Activated CD8-positive, alpha-beta memory T cell treated with anti-CD3 and anti-CD28 coated beads for 1 hour (primary cell): ENCODE data around the gene OOSP1.
"Not testable (repeated sequence)": the region's sequence is repeated elsewhere in the genome, so short reads cannot be mapped to it uniquely, and the experiment has no call there.

ENCODE experiments used
- DNase-seq, 2 donors: peaks; one replicate each; pipeline ENCODE4 v3.0.0-alpha.2; 2020; ENCODE audit warnings: low read depth in 1 of 2; ENCODE audit errors: extremely low read depth in 1 of 2

OOSP1 gene

GRCh38 chr11:59960502-59961381 is 22.5 kb downstream of the OOSP1 start:
- DNase-seq, result no peak

DNA sequence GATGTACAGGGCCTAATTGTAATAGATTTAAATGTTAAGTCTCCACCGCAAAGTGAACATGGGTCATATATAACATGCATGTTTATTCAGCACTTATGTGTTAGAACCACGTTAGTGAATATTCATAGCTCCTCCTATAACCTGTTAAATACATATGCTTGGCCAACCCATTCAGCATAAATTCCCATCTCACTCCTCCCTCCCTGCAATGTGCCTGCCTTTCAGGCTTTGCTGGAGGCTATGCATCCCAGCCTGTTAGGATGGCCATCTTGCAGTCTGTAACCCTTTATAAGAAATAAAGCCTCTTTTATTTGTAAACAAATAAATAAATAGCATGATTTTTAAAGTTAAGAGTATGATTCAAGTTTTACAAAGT is 23.9 kb downstream of the OOSP1 start:
- no peak for DNase-seq

GRCh38 chr11:59963733-59964132 is 25.5 kb downstream of the OOSP1 start, which contains the start of gene OOSP4A:
TSS of gene OOSP4A (plus strand) at chr11:59964033. CDS start at chr11:59964033, 0 bp downstream.
- no peak for DNase-seq

DNA sequence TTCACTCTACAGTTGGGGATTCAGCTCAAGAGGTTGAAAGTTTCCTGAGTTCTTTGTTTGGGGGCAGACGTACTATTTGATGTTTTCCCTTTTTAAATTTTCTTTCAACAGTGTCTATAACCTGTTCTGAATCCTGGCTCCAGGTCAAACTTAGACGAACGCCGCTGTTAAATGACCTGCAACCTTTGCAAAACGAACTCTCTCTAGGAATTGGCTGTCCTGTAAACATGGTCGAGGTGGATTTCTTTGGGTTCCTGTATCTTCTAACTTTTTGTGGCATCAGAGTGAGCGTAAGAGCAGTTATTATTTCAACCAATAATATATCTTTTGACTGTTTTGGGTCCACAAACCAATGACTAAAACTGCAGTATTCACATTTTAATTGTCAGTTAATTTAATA is 27.2 kb downstream of the OOSP1 start:
- no peak for DNase-seq

DNA sequence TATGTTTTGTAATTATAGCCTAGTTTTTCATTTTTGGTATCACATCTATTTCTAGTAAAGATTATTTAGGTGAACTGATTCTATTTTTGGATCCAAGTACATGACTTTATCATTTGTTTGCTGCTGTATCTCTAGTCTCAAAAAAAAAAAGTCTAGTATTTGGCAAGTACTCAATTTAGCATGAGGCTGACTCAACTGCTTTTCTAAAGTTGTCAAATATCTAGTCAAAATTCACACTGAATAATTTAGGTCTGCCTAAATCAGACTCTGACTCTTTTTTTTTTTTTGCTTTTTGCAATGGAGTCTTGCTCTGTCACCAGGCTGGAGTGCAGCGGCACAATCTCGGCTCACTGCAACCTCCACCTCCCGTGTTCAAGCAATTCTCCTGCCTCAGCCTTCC is 28.0 kb downstream of the OOSP1 start:
- DNase-seq, result no peak

DNA sequence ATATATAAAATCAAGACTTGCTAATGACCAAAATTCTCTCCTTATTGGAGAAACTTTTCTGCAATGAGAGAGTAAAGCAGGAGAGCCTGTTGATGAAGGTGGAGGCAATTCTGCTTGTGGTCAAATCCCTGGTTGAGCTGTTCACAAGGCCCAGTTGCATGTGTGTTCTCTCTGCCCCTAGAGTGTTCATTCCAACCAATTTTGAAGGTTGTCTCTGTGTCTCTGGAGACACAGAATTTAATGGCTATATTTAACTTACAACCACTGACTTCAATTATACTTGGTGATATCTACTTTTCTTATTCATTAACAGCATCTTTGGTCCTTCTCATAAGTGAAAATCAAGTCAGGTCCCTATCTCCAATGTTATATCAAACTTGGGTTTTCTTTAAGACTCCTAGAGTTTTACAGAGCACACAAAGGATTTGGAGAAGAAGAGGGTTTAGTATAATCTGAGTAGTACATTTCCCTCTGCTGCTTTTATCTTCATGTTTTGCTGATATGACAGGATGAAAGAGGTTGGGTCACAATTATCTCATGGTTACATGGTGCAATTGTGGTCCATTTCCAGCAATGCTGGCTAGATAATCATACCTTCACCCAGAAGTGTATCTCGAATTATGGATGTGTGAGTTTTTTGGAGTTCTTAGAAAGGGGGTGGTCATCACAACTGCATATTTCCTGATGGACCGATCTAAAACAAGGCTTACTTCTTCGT is 29.6 kb downstream of the OOSP1 start:
- DNase-seq, result no peak

- no peak for DNase-seq
Observed at GRCh38 chr11:59968395-59968783, 30.2 kb downstream of the OOSP1 start.

DNA sequence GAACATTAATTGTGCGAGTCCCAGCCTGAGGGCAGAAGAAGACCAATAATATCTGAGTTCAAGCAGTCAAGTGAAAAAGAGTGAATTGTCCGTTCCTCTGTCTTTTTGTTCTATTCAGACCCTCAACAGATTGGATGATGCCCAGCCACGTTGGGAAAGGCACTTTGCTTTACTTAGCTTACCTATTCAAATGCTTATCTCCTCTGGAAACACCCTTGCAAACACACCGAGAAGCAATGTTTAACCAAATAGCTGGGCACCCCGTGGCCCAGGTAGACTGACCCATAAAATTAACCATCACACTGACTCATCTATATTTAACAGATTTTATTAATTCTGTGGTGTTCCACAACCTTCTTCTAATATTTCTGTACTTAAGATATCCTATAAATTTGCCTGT is 34.9 kb downstream of the OOSP1 start:
- no peak for DNase-seq

DNA sequence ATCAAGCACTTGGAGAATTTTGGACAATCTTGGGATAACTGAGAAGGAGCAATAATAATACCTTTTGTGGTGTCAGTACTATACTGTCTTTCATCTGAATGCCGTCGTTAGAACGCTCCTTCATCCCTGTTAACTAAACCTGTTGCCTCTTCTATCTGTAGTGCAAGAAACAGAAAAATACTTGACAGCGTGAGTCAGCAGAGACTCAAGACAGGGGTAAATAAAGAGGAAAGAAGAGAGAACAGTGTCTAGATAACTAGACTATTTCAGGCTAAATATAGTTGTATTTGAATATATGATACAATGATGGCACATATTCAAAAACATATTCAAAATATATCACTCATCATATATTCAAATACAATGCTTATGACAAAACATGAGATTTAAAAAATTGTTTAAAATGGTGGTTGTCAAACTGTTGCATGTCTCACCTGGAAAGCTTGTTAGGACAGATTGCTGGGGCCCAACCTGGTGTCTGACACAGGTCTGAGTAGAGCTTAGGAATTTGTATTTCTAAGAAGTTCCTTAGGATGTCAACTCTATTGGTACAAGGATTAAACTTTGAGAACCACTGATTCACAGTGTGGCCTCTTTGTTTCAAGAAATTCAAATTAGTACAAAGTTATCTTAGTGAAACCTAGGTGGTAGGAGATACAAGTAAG is 43.0 kb downstream of the OOSP1 start:
- no peak for DNase-seq

GRCh38 chr11:59982037-59982436 is 43.8 kb downstream of the OOSP1 start:
- not testable (repeated sequence) for DNase-seq

GRCh38 chr11:59983212-59983611 is 45.0 kb downstream of the OOSP1 start:
- DNase-seq, result no peak

DNA sequence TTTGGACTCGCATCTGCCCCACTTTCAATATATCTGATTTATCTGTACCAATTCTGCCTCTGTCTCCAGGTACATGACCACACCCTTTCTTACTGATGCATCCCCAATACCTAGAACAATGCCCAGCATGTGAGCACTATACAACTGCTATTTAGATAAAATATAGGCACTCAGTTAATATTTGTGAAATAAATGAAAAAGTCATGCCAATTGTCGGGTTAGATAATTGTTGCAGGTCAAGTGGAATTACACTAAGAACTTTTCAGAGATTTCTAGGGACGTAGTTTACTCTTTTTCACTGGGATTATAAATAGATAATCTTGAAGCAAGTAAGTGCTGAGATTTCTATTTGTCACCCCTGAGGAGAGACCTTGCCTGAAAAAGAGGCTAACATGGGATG is 46.1 kb downstream of the OOSP1 start:
- DNase-seq, result no peak

DNA sequence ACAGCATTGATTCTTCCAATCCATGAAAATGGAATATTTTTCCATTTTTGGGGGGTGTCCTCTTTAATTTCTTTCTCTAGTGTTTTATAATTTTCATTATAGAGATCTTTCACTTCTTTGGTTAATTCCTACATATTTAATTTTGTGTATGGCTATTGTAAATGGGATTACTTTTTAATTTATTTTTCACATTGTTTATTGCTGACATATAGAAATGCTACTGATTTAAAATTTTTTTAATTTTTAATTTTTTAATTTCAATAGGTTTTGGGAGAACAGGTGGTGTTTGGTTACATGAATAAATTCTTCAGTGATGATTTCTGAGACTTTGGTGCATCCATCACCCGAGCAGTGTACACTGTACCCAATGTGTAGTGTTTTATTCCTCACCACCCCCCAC is 52.2 kb downstream of the OOSP1 start:
- DNase-seq, result no peak

GRCh38 chr11:59992425-59992824 is 54.2 kb downstream of the OOSP1 start:
- no peak for DNase-seq

DNA sequence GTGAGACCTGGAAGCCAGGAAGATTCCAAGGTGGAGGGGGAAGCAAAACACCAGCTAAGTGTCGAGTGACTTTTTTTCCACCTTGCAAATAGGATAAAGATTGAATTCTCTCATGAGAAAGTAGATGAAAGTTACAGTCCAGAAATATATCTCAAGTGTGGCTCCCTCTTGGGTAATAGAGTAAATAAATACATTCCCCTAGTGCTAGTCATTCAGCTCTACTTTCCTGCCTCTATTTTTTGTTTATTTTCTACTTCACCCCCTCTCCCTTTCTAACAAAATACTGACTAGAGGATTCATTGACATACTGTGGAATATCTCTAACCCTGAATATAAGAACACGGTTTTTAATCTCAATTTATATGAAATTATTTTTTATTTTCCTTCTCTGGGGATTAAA is 59.6 kb downstream of the OOSP1 start:
- no peak for DNase-seq

DNA sequence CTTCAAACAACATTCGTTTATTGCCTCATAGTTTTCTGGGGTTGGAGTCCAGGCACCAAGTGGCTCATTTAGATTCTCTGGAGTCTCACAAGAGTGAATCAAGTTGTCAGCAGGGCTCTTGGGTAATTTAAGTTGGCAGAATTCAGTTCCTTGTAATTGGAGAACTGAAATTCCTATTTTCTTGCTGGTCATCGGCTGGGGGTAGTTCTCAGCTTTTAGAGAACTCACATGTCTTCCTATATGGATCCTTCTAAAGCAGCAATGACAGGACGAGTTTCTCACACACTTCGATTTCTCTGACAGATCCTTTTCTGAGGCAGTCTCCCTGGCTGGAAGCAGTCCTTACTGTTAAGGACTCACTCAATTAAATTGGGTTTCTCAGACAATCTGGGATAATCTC is 61.5 kb downstream of the OOSP1 start:
- DNase-seq, result no peak

DNA sequence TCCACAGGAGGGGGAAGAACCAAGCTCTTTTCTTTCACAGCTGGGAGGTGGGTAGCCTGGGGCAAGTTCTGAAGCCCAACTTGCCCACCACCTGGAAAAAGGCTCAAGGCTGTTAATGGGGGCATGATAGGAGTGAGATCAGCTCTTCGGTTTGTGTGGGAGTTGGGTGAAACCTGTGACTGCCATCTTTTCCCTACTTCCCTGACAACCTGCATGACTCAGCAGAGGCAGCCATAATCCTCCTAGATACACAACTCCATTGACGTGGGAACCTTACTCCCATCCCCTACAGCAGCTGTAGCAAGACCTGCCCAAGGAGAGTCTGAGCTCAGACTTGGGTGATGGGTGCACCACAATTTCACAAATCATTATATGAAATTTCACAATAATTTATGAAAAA is 65.5 kb downstream of the OOSP1 start:
- no peak for DNase-seq

DNA sequence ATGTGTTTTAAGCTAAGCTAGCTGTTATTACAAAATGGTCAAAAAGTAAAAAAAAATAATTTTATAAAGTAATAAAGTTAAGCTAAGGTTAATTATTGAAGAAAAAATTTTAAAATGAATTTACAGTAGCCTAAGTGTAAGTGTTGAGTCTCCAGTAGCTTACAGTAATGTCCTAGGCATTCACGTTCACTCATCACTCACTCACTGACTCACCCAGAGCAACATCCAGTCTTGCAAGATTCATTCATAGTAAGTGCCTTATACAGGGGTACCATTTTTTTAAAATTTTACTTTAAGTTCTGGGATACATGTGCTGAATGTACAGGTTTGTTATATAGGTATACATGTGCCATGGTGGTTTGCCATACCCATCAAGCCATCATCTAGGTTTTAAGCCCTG is 67.1 kb downstream of the OOSP1 start:
- DNase-seq, result no peak
